GM18858 (cell line): Measurements from ENCODE around the gene MTSS2.
"Not testable (repeated sequence)": the region's sequence is repeated elsewhere in the genome, so short reads cannot be mapped to it uniquely, and the experiment has no call there.

Experiments used
- ATAC-seq: cut with Tn5 transposase; IDR thresholded peaks from one replicate; pipeline ENCODE4 v1.9.1; 2021; ENCODE audit not compliant: unreplicated experiment

The MTSS2 gene

GRCh38 chr16:70656065-70656711 lies 29.7 kb downstream of the MTSS2 start:
- ATAC-seq: no peak

GRCh38 chr16:70653809-70654771 lies 31.8 kb downstream of the MTSS2 start:
- no peak for ATAC-seq

- ATAC-seq: no peak
Observed at GRCh38 chr16:70653406-70653805, 32.4 kb downstream of the MTSS2 start.

GRCh38 chr16:70652322-70652721 lies 33.5 kb downstream of the MTSS2 start:
- ATAC-seq: no peak

GRCh38 chr16:70651524-70651923 lies 34.3 kb downstream of the MTSS2 start:
- ATAC-seq: no peak

- no peak for ATAC-seq
Observed at GRCh38 chr16:70650216-70650615, 35.6 kb downstream of the MTSS2 start.

GRCh38 chr16:70649300-70649699 lies 36.6 kb downstream of the MTSS2 start:
- no peak for ATAC-seq

- ATAC-seq: no peak
Observed at GRCh38 chr16:70648606-70649005, 37.2 kb downstream of the MTSS2 start.

GRCh38 chr16:70647441-70648359 lies 38.2 kb downstream of the MTSS2 start:
- ATAC-seq: no peak

GRCh38 chr16:70646260-70647241 lies 39.3 kb downstream of the MTSS2 start, which contains the start of gene IL34:
Gene IL34, plus strand, starts transcription at chr16:70646559. Its CDS starts 389 bp downstream, at chr16:70646948.
- ATAC-seq: no peak

GRCh38 chr16:70644763-70645597 lies 40.9 kb downstream of the MTSS2 start:
- no peak for ATAC-seq

GRCh38 chr16:70643264-70643663 lies 42.6 kb downstream of the MTSS2 start:
- ATAC-seq: not testable (repeated sequence)

GRCh38 chr16:70642633-70643032 lies 43.2 kb downstream of the MTSS2 start:
- no peak for ATAC-seq

- ATAC-seq: no peak
Observed at GRCh38 chr16:70638814-70639792, 46.8 kb downstream of the MTSS2 start.
